Mucosa of descending colon (tissue), 3 donors: Measurements from ENCODE around the gene PCDH9. TPM values are rescaled to one million over a fixed set of nuclear protein-coding genes. Genes with fewer than 3 reads are reported as not detected.

Experiments
- ATAC-seq: fragments of 200-7000 bp; cut with Tn5 transposase; one replicate; pipeline ENCODE4 v1.9.1; 2020; ENCODE audit warnings: mild to moderate bottlenecking, moderate library complexity
- DNase-seq, 3 donors: peaks; one replicate each; pipeline ENCODE4 v3.0.0-alpha.2; 2020
- H3K36me3 ChIP-seq: fragments of 200-600 bp; one replicate; pipeline ENCODE4 v1.8.0; 2021; ENCODE audit warnings: low read depth, mild to moderate bottlenecking
- H3K4me1 ChIP-seq: fragments of 200-600 bp; one replicate; pipeline ENCODE4 v1.8.0; 2021; ENCODE audit warnings: low read depth, mild to moderate bottlenecking
- H3K4me3 ChIP-seq: fragments of 200-600 bp; one replicate; pipeline ENCODE4 v1.8.0; 2021; ENCODE audit warnings: mild to moderate bottlenecking
- H3K9me3 ChIP-seq: fragments of 200-600 bp; one replicate; pipeline ENCODE4 v1.8.0; 2021; ENCODE audit warnings: mild to moderate bottlenecking
- CTCF ChIP-seq: fragments of 200-600 bp; IDR thresholded peaks from one replicate; pipeline ENCODE4 v1.8.0; 2022; ENCODE audit warnings: antibody characterized with exemption, mild to moderate bottlenecking
- intact Hi-C, 2 donors: fragments of 100-400 bp; cut with DNase I in 1 of 2; cut with micrococcal nuclease in 1 of 2; formaldehyde crosslinking; loops; one replicate each; pipeline versions ENCODE4 v1.11.0 to v1.11.1; 2022; cut with DNase I, micrococcal nuclease
- total RNA-seq, 3 donors: library from RNA; stranded (reverse); fragmentation: NEBNext Ultra II Directional in 2 of 3; extraction: Animal tissue kit (Norgen Biotek cat#: 25700) in 2 of 3; gene quantifications; one replicate each; pipeline versions ENCODE4 v1.2.1 to v1.2.4, GENCODE V29; 2021 to 2023
- donor health status: DM: no; HTN: no; CAD: no; lungs with moderate emphysema.
- donor health status: DM: no; HTN: no; CAD: no.
- donor health status: DM: no; HTN: yes; CAD: no.

PCDH9 gene
- total RNA-seq, 3 donors from 2014 or later: 0.58 to 5.0 (median 0.80) TPM

- H3K4me1 ChIP-seq: no peaks in the 10 kb centered on the region
- ATAC-seq (no peak), DNase-seq (no peak)
- no peaks in the 10 kb centered on the region for H3K36me3 ChIP-seq
- H3K9me3 ChIP-seq: no peaks in the 10 kb centered on the region
- no peak for TF ChIP-seq CTCF
- intact Hi-C loops: no loop called here
- H3K4me3 ChIP-seq: no peak overlapping the region
Measured at GRCh38 chr13:67193979-67194378, 36.2 kb downstream of the PCDH9 start.

- Histone ChIP-seq H3K9me3 (no peaks in the 10 kb centered on the region), H3K4me1 (no peaks in the 10 kb centered on the region), H3K4me3 (no peak overlapping the region), H3K36me3 (no peaks in the 10 kb centered on the region)
- DNase-seq: no peak
- no peak for ATAC-seq
- intact Hi-C loops: no loop called here
- TF ChIP-seq CTCF: no peak
Measured at GRCh38 chr13:67192751-67193150, 37.4 kb downstream of the PCDH9 start.

GRCh38 chr13:67186995-67187569, 43.1 kb downstream of the PCDH9 start:
- no peak for TF ChIP-seq CTCF
- H3K4me1 ChIP-seq: no peaks in the 10 kb centered on the region
- H3K36me3 ChIP-seq: no peaks in the 10 kb centered on the region
- intact Hi-C loops: no loop called here
- no peak overlapping the region for H3K4me3 ChIP-seq
- no peak for DNase-seq
- H3K9me3 ChIP-seq: no peaks in the 10 kb centered on the region
- ATAC-seq: no peak

- no peak overlapping the region for H3K4me3 ChIP-seq
- no peak for ATAC-seq
Measured at GRCh38 chr13:67184247-67184646, 45.9 kb downstream of the PCDH9 start.

GRCh38 chr13:67183151-67183550, 47.0 kb downstream of the PCDH9 start:
- DNase-seq: no peak
- no peaks in the 10 kb centered on the region for H3K9me3 ChIP-seq
- TF ChIP-seq CTCF: no peak
- H3K4me1 ChIP-seq: no peaks in the 10 kb centered on the region
- intact Hi-C loops: no loop called here
- H3K36me3 ChIP-seq: no peaks in the 10 kb centered on the region
- ATAC-seq: no peak
- no peak overlapping the region for H3K4me3 ChIP-seq

More at GRCh38 chr13:67184247-67184646, 45.9 kb downstream of the PCDH9 start:
- TF ChIP-seq CTCF: no peak
- no peak for DNase-seq
- H3K4me1 ChIP-seq: no peaks in the 10 kb centered on the region
- H3K9me3 ChIP-seq: no peaks in the 10 kb centered on the region
- H3K36me3 ChIP-seq: no peaks in the 10 kb centered on the region
- intact Hi-C loops: no loop called here
